Activated B cell treated with CpG ODN at 0.5 μM for 24 hours (primary cell): ENCODE data around the gene PTDSS2. TPM values are rescaled to one million over a fixed set of nuclear protein-coding genes. Genes with fewer than 3 reads are reported as not detected.
A peak's percentile ranks its signal among the peaks of the same experiment; 100 is the strongest.

Source experiments
- ATAC-seq: fragments of 200-7000 bp; cut with Tn5 transposase; one replicate; pipeline ENCODE4 v1.10.0; 2021; ENCODE audit warnings: low read depth, mild to moderate bottlenecking, moderate library complexity
- CTCF ChIA-PET: fragments of 350-600 bp; sonication (Branson Sonifier 250); formaldehyde crosslinking; loops from one replicate; lab custom pipeline; 2021; ENCODE audit warnings: antibody characterized with exemption; lab: Charles Lee
- POLR2A ChIA-PET: fragments of 350-600 bp; sonication (Branson Sonifier 250); formaldehyde crosslinking; loops from one replicate; lab custom pipeline; 2021; ENCODE audit warnings: antibody characterized with exemption; lab: Charles Lee
- DNase-seq: peaks from one replicate; pipeline ENCODE4 v3.0.0; 2022
- H3K27ac Mint-ChIP-seq: one replicate; pipeline ENCODE4 v1.8.0; 2020; ENCODE audit warnings: mixed read lengths
- H3K27me3 Mint-ChIP-seq: one replicate; pipeline ENCODE4 v1.8.0; 2021; ENCODE audit warnings: mixed read lengths
- H3K36me3 Mint-ChIP-seq: one replicate; pipeline ENCODE4 v1.8.0; 2021; ENCODE audit warnings: low read depth, mixed read lengths
- H3K4me1 Mint-ChIP-seq: one replicate; pipeline ENCODE4 v1.8.0; 2021; ENCODE audit warnings: mixed read lengths
- H3K4me3 Mint-ChIP-seq: one replicate; pipeline ENCODE4 v1.8.0; 2020; ENCODE audit warnings: mild to moderate bottlenecking, mixed read lengths
- H3K9me3 Mint-ChIP-seq: one replicate; pipeline ENCODE4 v1.8.0; 2020; ENCODE audit warnings: mixed read lengths
- intact Hi-C: fragments of 100-400 bp; cut with micrococcal nuclease; formaldehyde crosslinking; loops from one replicate; pipeline ENCODE4 v1.15.1; 2024
- total RNA-seq: library from RNA; stranded (reverse); gene quantifications from 2 replicates; pipeline ENCODE4 v1.2.3, GENCODE V29; 2022
- TF ChIP-seq, protein P1 (sequence below): fragments of 200-600 bp; IDR thresholded peaks from one replicate; pipeline ENCODE4 v1.8.0; 2022; ENCODE audit warnings: antibody characterized with exemption, mild to moderate bottlenecking

PTDSS2 gene
- total RNA-seq, 1 donor from 2014 or later: 22.0 TPM

DNA sequence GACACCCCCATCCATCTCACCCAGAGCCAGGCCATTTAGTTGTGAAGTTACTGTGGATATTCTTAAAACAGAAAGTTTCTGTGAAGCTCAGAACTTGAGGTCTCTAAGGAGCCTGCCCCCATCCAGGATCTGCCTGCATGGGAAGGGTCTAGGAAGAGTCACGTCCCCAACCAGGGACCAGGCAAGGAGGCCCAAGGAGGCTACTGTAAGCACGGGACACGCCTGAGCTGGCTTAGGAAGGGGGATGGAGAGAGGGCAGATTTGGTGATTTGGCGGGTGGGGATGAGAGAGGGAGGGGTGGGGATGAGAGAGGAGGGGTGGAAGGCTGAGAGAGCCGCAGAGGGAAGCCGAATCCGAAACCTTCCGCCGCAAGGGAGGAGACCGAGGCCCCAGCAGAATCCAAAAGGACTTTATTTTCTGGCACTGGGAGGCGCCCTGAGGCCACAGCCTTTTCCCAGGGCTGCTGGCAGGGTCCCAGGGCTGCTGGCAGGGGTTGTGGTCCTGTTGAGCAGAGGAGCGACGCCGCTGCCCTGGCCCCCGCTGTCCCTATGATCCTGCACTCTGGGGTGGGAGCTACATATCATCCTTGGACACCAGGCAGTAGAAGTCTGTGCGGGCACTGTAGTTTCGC, 44.6 kb upstream of the PTDSS2 start:
- POLR2A ChIA-PET: no interaction called here
- intact Hi-C loops: no loop called here
- Mint-ChIP-seq H3K27me3 (no peaks in the 10 kb centered on the region), H3K36me3 (no peaks in the 10 kb centered on the region), H3K4me3 (no peak overlapping the region), H3K9me3 (no peaks in the 10 kb centered on the region), H3K27ac (no peak overlapping the region), H3K4me1 (peaks cover 3% of the 10 kb centered on the region)
- ATAC-seq: no peak
- TF ChIP-seq, protein P1, sequence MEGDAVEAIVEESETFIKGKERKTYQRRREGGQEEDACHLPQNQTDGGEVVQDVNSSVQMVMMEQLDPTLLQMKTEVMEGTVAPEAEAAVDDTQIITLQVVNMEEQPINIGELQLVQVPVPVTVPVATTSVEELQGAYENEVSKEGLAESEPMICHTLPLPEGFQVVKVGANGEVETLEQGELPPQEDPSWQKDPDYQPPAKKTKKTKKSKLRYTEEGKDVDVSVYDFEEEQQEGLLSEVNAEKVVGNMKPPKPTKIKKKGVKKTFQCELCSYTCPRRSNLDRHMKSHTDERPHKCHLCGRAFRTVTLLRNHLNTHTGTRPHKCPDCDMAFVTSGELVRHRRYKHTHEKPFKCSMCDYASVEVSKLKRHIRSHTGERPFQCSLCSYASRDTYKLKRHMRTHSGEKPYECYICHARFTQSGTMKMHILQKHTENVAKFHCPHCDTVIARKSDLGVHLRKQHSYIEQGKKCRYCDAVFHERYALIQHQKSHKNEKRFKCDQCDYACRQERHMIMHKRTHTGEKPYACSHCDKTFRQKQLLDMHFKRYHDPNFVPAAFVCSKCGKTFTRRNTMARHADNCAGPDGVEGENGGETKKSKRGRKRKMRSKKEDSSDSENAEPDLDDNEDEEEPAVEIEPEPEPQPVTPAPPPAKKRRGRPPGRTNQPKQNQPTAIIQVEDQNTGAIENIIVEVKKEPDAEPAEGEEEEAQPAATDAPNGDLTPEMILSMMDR: no peak
- CTCF ChIA-PET: no interaction called here
- DNase-seq: no peak

DNA sequence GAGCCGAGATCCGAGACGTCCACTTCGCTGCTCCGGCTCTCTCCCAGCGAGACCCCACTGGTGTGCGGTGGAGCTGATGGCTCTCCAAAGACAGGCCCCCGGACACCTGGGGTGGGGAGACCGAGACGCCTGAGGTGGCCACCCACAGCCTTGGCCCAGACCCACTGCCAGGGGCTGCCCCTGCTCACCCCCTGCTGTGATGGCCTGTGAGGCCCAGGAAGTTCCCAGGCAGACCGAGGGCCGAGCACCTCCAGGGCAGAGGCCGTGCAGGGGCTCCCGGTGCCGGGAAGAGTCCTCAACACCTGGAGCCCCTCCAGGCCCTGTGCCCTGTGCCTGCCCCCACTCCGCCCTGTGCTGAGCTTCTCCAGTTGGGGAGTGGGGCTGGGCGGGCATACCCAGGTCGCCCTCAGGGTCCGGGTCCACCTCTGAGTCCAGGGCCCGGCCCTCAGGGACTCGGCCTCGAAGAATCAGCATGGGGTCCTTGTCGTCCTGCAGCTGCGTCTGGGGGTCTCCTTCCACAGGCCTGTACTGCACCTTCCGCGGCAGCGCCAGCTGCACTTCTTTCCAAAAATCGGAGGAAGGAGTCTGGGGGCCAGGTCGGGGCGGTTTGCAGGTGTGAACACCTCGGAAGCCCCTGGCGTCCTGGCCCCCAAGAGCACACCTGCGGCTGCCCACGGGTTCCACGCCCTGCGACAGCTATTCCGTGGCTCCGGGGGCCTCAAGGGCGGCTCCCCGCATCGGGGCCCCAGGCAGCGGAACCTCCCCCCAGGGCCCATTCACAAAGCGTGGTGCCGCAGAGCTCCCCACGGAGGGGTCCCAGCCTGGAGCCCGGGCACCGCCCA, 43.9 kb upstream of the PTDSS2 start:
- TF ChIP-seq, protein P1: no peak
- Mint-ChIP-seq H3K36me3 (no peaks in the 10 kb centered on the region), H3K27ac (no peak overlapping the region), H3K4me3 (no peak overlapping the region), H3K27me3 (no peaks in the 10 kb centered on the region), H3K4me1 (peaks cover 3% of the 10 kb centered on the region), H3K9me3 (no peaks in the 10 kb centered on the region)
- ATAC-seq (no peak), DNase-seq (no peak)
- POLR2A ChIA-PET: interaction anchor here (0.9 to 2.2 kb wide), 13 partner anchors 8 to 403 kb away, joined by 3 to 50 read pairs (median 6); partner anchors contain the start of genes ANO9, BET1L, HRAS and LRRC56
- intact Hi-C loops: loop anchor here (2.0 kb wide), 2 partner anchors 163 to 169 kb away; partner anchors contain the start of genes PSMD13 and SIRT3
- CTCF ChIA-PET: interaction anchor here (1.1 to 1.5 kb wide), 3 partner anchors 10 to 156 kb away, joined by 4 to 8 read pairs (median 5); no protein-coding TSS in a partner anchor

DNA sequence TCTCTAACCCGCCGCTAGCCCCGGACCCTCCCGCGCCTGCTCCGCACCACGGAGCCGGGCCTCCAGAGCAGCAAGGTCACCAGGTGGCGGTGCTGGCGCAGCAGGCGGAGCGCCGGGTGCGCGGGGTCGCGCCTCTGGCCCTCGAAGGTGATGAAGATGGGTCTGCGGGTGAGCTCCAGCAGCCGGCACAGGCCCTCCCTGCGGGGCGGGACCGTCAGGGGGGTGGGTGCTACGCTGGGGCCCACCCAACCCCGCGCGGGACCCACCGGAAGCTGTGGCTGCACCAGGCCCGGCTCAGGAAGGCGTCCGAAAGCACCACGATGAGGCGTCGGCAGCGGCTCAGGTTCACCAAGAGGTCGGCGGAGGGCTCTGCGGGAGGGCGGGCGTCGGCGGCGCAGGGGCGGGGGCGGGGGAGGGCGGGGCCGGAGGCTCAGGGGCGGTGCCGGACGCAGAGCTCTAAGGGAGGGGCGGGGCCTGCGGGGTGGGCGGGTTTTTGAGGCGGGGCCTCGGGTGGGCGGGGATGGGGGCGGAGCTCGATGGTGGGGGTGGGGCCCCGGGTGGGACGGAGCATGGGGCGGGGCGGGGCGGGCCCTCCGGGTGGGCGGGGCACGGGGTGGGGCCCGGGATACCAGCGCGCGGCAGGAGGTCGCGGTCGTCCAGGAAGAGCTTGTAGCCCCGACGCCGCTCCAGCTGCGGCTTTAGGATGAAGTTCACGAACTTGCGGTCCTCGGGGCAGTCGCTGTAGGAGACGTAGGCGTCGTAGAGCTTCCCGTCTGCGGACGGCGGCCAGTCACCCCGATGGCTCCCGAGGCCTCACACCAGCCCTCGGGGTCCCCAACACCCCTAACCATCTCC, 43.1 kb upstream of the PTDSS2 start:
- DNase-seq (peak; percentile 76), ATAC-seq (peak; percentile 85)
- peak overlapping the region; percentile 60 for H3K4me3 Mint-ChIP-seq
- TF ChIP-seq, protein P1: no peak
- no peaks in the 10 kb centered on the region for H3K27me3 Mint-ChIP-seq
- H3K9me3 Mint-ChIP-seq: no peaks in the 10 kb centered on the region
- POLR2A ChIA-PET: interaction anchor here (0.6 to 2.2 kb wide), 17 partner anchors 8 to 402 kb away, joined by 3 to 50 read pairs (median 5); partner anchors contain the start of genes ANO9, BET1L, HRAS and LRRC56
- H3K36me3 Mint-ChIP-seq: no peaks in the 10 kb centered on the region
- CTCF ChIA-PET: interaction anchor here (0.6 to 1.5 kb wide), 5 partner anchors 9 to 157 kb away, joined by 3 to 8 read pairs (median 5); no protein-coding TSS in a partner anchor
- peaks cover 3% of the 10 kb centered on the region for H3K4me1 Mint-ChIP-seq
- peak overlapping the region; percentile 35 for H3K27ac Mint-ChIP-seq
- intact Hi-C loops: loop anchor here (1.0 to 2.0 kb wide), 7 partner anchors 8 to 200 kb away; partner anchors contain the start of genes BET1L, PHRF1, PSMD13 and RIC8A

DNA sequence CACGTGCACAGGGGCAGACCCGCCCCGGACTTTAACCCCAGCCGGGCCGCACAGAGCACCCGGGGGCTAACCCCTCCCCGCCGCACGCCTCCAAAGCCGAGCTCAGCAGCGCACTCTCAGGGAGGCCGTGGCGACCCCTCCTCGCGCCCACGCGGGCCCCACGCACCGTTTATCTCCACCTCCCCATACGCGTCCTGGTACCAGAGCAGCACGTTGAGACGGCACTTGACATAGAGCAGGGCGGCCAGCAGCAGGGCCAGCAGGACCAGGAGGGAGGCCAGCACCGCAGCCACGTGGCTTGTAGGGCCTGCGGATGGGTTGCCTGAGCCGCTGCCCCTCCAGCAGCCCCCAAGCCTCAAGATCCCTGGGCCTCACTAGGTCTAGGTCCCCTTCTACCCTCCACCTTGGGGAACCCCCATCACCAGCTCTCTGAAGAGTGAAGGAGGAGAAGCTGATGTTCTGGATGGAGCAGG, 42.4 kb upstream of the PTDSS2 start:
- peaks cover 3% of the 10 kb centered on the region for H3K4me1 Mint-ChIP-seq
- CTCF ChIA-PET: interaction anchor here (1.1 to 1.5 kb wide), 4 partner anchors 9 to 157 kb away, joined by 3 to 8 read pairs (median 4); no protein-coding TSS in a partner anchor
- POLR2A ChIA-PET: interaction anchor here (0.6 to 2.2 kb wide), 15 partner anchors 7 to 402 kb away, joined by 3 to 50 read pairs (median 6); partner anchors contain the start of genes ANO9, BET1L, HRAS and LRRC56
- H3K4me3 Mint-ChIP-seq: peak overlapping the region; percentile 60
- DNase-seq (no peak), ATAC-seq (no peak)
- H3K9me3 Mint-ChIP-seq: no peaks in the 10 kb centered on the region
- H3K27ac Mint-ChIP-seq: no peak overlapping the region
- TF ChIP-seq, protein P1: no peak
- H3K27me3 Mint-ChIP-seq: no peaks in the 10 kb centered on the region
- intact Hi-C loops: loop anchor here (1.0 to 2.0 kb wide), 7 partner anchors 8 to 200 kb away; partner anchors contain the start of genes BET1L, PHRF1, PSMD13 and RIC8A
- no peaks in the 10 kb centered on the region for H3K36me3 Mint-ChIP-seq
